Peyer's patch (tissue), 4 donors: ENCODE results near the gene MYZAP. TPM values are rescaled to one million over a fixed set of nuclear protein-coding genes. Genes with fewer than 3 reads are reported as not detected.

Experiments used
- DNase-seq, 3 donors: peaks; one replicate each; pipeline ENCODE4 v3.0.0-alpha.2; 2017 to 2019
- H3K27ac ChIP-seq, 4 donors: fragments of 200-600 bp; sonication (generic); one replicate each; pipeline ENCODE4 v1.5.1; 2016 to 2019
- H3K27me3 ChIP-seq, 2 donors: fragments of 200-600 bp; sonication (generic); one replicate each; pipeline ENCODE4 v1.5.1; 2019
- H3K36me3 ChIP-seq, 3 donors: fragments of 200-600 bp; sonication (generic); one replicate each; pipeline ENCODE4 v1.5.1; 2016 to 2019
- H3K4me1 ChIP-seq, 4 donors: fragments of 200-600 bp; sonication (generic); one replicate each; pipeline ENCODE4 v1.5.1; 2016 to 2019
- H3K4me3 ChIP-seq, 4 donors: fragments of 200-600 bp; sonication (generic); 1 replicate in 3 of 4; 2 replicates in 1 of 4; pipeline ENCODE4 v1.5.1; 2016 to 2019; ENCODE audit warnings: mild to moderate bottlenecking in 1 of 4
- H3K9me3 ChIP-seq, 4 donors: fragments of 200-600 bp; sonication (generic); one replicate each; pipeline ENCODE4 v1.5.1; 2016 to 2019; ENCODE audit warnings: mild to moderate bottlenecking in 1 of 4
- CTCF ChIP-seq, 6 experiments: fragments of 450-650 bp in 4 of 6; fragments of 200-600 bp in 2 of 6; sonication (generic) in 1 of 6; IDR thresholded peaks; one replicate each; pipeline ENCODE4 v1.5.1; 2017 to 2019; ENCODE audit warnings: antibody characterized with exemption in 6 of 6, mild to moderate bottlenecking in 3 of 6, moderate library complexity in 1 of 6
- POLR2A ChIP-seq, 2 donors: fragments of 450-650 bp; IDR thresholded peaks; one replicate each; pipeline ENCODE4 v1.5.1; 2017; ENCODE audit warnings: antibody characterized with exemption in 2 of 2, mild to moderate bottlenecking in 2 of 2, moderate library complexity in 2 of 2
- total RNA-seq, 4 donors: library from RNA; depleted of rRNA; stranded (reverse); fragments of >200 nt; gene quantifications; one replicate each; pipeline ENCODE4 v1.1.0, GENCODE V29; 2016

Gene MYZAP
- total RNA-seq, 4 donors from 2014 or later = 2.5 to 36.3 (median 17.4) TPM

- Histone ChIP-seq H3K27me3 (no peaks in the 10 kb centered on the region), H3K36me3 (peaks cover 0 to 26% (median 0%) of the 10 kb centered on the region in 3 donors), H3K4me1 (no peaks in the 10 kb centered on the region), H3K4me3 (no peak overlapping the region), H3K27ac (no peak overlapping the region), H3K9me3 (no peaks in the 10 kb centered on the region)
- TF ChIP-seq POLR2A (IDR thresholded peaks at IDR 0.05) (no peak), CTCF (IDR thresholded peaks at IDR 0.05) (no peak)
- DNase-seq = no peak
These were observed 126.6 kb downstream of the MYZAP start for GRCh38 chr15:57718309-57718708.

DNA sequence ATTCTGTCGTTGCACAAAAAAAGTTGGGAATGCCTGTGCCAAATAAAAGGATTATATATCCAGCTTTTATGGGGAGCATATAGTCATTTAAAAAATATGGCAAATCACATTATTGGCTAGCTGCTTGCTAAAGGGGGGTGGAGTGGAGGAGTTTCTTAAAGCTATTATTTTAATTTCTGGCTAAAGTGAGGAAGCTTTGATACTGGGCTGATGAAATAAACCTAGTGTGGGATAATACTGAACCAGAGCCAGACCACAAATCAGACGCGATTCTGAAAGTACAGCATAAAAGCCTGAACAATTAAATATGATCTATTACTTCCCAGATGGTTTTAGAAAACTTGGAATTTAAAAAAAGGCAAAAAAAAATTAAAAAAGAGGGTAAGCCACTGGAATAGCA is 129.2 kb downstream of the MYZAP start:
- TF ChIP-seq POLR2A (IDR thresholded peaks at IDR 0.05) (no peak), CTCF (IDR thresholded peaks at IDR 0.05) (no peak)
- no peaks in the 10 kb centered on the region for H3K4me1 ChIP-seq
- H3K4me3 ChIP-seq = no peak overlapping the region
- no peaks in the 10 kb centered on the region for H3K27me3 ChIP-seq
- no peak for DNase-seq
- peaks cover 0 to 2% (median 0%) of the 10 kb centered on the region in 3 donors for H3K36me3 ChIP-seq
- no peaks in the 10 kb centered on the region for H3K9me3 ChIP-seq
- H3K27ac ChIP-seq = no peak overlapping the region

DNA sequence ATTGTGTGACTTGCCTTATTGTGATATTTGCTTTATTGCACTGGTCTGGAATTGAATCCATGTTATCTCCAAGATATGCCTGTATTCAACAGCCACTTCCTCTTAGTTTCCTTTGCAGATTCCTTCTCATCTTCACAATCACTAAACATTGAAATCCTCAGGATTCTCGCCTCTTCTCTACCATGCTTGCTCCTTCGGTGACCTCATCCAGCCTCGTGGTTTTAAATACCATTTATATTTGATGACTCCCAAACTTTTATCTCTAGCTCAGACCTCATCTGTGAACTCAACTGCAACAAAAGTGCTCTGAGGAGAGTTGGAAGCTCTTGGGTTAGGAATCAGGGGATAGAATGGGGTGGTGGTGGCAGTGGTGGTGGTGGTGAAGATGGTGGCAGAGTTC is 134.7 kb downstream of the MYZAP start:
- Histone ChIP-seq H3K4me1 (no peaks in the 10 kb centered on the region), H3K4me3 (no peak overlapping the region), H3K9me3 (no peaks in the 10 kb centered on the region), H3K27ac (no peak overlapping the region), H3K27me3 (no peaks in the 10 kb centered on the region), H3K36me3 (no peaks in the 10 kb centered on the region)
- DNase-seq = no peak
- TF ChIP-seq CTCF (IDR thresholded peaks at IDR 0.05) (no peak), POLR2A (IDR thresholded peaks at IDR 0.05) (no peak)

DNA sequence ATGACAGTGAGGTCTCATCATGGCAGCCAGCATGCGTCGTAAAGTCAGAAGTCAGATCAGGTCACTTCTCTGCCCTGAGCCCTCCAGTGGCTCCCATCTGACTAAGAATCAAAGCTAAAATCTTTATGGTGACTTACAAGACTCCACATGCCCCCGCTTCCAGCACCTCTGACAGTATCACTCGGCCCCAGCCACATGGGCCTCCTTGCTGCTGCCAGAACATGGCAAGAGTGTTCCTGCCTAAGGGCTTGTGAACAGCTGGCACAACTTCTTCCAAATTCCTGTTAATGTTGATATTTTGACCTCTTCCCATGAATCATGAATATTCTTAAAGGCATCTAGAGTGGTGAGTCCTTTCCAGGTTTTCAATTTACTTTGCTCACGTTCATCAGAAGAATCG is 135.3 kb downstream of the MYZAP start:
- Histone ChIP-seq H3K4me3 (no peak overlapping the region), H3K27ac (no peak overlapping the region), H3K9me3 (no peaks in the 10 kb centered on the region), H3K36me3 (no peaks in the 10 kb centered on the region), H3K27me3 (no peaks in the 10 kb centered on the region), H3K4me1 (no peaks in the 10 kb centered on the region)
- DNase-seq = no peak
- TF ChIP-seq POLR2A (IDR thresholded peaks at IDR 0.05) = no peak
- no peak for TF ChIP-seq CTCF (IDR thresholded peaks at IDR 0.05)

DNA sequence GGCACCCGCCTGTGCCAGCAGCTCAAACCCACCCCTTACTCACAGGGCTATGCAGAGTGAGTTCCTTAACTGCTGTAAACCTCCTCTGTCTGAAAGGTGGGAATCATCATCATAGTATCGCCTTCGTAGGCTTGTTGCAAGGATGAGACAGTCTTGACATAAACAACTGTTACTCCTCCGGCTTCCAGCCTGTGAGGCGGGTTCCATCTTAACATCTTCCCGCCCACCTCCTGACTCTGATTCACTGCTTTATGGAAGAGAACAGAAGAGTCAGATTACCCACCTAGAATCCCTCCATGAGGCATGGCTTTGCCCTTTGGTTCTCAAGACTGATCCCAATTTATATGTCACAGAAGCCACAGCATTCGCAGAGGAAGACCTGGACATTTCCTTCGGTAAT is 136.7 kb downstream of the MYZAP start:
- TF ChIP-seq POLR2A (IDR thresholded peaks at IDR 0.05) (no peak), CTCF (IDR thresholded peaks at IDR 0.05) (no peak)
- no peak overlapping the region for H3K27ac ChIP-seq

GRCh38 chr15:57730876-57731275 is 139.2 kb downstream of the MYZAP start:
- Histone ChIP-seq H3K27me3 (no peaks in the 10 kb centered on the region), H3K27ac (no peak overlapping the region), H3K36me3 (no peaks in the 10 kb centered on the region), H3K9me3 (no peaks in the 10 kb centered on the region), H3K4me3 (no peak overlapping the region), H3K4me1 (no peaks in the 10 kb centered on the region)
- no peak for DNase-seq
- no peak for TF ChIP-seq CTCF (IDR thresholded peaks at IDR 0.05)
- no peak for TF ChIP-seq POLR2A (IDR thresholded peaks at IDR 0.05)

More for the DNA sequence above, 136.7 kb downstream of the MYZAP start:
- no peak overlapping the region for H3K4me3 ChIP-seq
- H3K36me3 ChIP-seq = no peaks in the 10 kb centered on the region
- H3K27me3 ChIP-seq = no peaks in the 10 kb centered on the region
- no peaks in the 10 kb centered on the region for H3K4me1 ChIP-seq
- no peak for DNase-seq
- H3K9me3 ChIP-seq = no peaks in the 10 kb centered on the region
